HG03571 (cell line): ENCODE data around the gene TMEM255B.
"Not testable (repeated sequence)": the region's sequence is repeated elsewhere in the genome, so short reads cannot be mapped to it uniquely, and the experiment has no call there.

Experiments used
- ATAC-seq: cut with Tn5 transposase; IDR thresholded peaks from one replicate; pipeline ENCODE4 v1.9.1; 2021; ENCODE audit not compliant: unreplicated experiment

TMEM255B gene

DNA sequence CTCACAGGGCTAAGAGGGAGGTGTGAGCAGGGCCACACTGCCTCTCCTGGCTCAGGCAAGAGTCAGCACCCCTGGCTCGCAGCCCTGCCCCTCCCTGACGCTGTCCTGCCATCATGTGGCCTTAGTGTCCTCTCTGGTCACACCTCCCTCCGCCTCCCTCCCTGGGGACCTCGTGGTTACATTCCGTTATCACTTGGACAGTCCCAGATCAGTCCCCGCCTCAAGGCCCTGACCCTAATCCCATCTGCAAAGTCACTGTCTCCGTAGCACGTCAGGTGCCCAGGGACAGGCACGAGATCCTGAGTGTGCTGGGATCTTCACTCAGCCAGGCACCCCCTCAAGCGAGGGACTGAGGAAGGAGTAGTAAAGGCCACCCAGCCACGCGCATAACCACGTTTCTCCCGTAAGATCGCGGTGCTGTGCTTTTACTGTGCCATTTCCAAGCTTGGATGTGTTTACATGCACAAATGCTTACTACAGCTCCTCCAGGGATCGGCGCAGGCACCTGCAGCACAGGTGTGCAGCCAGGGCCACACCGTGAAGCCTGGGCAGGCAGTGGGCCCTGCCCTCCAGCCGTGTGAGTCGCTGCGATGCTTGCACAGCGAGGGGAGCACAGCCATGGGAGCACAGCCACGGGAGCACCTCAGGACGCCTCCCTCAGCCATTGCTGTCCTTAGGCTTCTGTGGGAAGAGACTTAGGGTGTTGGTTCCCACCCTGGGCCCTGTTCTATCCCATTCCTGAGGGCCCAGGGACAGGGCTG is 10.7 kb upstream of the TMEM255B start:
- ATAC-seq: no peak

DNA sequence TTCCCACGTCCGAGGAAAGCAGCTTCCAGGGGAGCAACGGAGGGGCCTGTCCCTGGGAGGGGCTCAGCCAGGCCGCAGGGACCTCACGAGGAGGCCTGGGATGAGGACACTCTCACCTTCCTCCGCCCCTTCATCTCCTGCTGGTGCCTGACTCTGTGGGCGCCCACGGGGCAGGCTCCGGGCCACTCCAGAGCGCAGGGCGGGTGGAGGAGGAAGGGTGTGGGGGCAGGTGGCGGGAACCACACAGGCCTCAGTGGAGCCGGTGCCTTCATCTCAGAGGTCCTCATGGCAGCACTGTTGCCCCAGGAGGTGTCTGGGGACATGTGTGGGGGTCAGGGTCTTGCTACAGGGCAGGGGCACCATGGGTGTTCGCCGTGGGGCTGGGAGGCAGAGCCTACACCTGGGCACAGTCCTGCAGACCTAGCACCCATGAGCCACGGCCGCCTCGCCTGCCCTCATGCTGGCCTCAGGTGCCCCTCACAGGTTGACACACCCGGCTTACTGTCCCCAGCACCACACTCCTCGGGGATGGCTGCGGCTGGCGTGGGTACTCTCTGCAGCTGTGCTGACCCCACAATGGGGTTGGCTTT is 10.1 kb upstream of the TMEM255B start:
- ATAC-seq: no peak

DNA sequence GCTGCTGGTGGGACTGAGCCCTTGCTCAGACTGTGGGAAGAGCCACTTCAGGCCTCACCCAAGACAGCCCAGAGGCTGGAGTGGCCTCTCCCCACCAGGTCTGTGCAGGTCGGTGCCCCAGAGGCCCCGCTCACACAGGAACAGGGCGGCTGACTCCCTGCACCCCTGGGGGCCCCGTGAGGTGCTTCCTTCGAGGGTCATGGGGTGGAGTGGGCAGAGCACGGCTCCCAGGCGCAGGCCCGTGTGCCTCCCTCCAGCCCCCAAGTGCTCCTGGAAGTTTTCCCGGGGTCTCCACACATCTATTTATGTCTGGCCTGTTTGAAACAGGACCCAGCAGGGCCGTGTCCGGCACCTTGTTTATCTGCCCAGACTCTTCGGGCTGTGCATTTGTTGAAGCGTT is 9.5 kb upstream of the TMEM255B start:
- ATAC-seq: no peak

DNA sequence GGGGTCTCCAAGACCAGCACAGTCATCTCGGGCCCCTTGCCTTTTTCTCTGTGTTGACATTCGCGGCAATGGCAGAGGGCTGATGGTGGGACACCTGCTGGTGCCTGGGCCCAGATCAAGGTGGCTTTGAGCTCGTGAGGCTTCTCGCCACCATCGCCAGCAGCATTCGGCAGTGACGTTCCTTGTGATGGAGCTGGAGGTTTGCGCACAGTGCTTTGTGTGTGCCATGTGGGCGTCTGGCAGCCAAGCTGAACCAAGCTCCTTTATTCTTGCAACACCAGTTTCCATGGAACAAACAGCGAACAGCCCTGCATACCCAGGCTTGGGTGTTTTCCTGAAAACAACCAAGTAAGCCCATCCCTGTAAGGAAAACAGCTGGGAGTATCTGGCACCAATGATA is 9.1 kb upstream of the TMEM255B start:
- no peak for ATAC-seq

DNA sequence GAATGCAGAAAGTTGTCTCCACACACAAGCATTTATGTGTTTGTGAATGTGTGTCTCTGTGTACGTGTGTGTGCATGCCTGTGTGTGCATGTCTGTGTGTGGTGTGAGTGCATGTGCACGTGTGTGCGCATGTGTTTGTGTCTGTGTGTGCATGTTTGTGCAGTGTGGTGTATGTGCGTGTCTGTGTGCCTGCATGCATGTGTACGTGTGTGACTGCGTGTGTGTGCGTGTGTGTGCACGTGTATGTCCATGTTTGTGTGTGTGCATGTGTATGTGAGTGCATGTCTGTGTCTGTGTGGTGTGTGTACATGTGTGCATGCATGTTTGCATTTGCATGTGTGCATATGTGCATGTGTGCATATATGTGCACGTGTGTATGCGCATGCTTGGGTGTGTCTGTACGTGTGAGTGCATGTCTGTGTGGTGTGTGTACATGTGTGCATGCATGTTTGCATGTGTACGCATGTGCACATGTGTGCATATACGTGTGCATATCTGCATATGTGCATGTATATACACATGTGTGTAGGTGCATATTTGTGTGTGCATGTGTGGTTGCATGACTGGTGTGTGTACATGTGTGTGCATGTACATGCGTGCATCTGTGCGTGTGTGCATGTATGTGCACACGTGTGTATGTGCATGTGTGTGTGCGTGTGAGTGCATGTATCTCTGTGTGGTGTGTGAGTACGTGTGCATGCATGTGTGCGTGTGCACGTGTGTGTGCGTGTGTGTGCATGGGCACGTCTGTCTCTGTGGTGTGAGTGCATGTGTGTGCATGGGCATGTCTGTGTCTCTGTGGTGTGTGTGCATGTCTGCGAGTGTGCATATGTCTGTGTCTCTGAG is 8.2 kb upstream of the TMEM255B start:
- ATAC-seq: no peak

DNA sequence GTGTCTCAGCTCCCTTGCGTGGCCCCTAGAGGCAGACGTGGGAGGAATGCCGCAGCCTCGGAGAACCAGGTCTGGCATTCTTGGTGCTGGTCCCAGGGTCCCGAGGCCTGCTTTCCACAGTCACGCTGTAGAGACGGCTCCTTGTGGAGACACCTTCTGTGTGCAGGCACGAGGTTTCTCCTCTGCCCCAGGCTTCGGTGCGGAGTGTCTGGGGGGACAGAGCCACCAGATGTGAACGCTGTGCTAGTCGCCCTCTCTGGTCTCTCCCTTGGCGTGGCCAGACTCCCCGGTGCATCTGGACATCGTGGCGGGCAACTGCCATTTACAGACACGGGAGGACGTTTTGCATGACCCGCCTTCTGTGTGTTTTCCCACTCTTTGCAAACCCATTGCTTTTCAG is 7.5 kb upstream of the TMEM255B start:
- no peak for ATAC-seq

DNA sequence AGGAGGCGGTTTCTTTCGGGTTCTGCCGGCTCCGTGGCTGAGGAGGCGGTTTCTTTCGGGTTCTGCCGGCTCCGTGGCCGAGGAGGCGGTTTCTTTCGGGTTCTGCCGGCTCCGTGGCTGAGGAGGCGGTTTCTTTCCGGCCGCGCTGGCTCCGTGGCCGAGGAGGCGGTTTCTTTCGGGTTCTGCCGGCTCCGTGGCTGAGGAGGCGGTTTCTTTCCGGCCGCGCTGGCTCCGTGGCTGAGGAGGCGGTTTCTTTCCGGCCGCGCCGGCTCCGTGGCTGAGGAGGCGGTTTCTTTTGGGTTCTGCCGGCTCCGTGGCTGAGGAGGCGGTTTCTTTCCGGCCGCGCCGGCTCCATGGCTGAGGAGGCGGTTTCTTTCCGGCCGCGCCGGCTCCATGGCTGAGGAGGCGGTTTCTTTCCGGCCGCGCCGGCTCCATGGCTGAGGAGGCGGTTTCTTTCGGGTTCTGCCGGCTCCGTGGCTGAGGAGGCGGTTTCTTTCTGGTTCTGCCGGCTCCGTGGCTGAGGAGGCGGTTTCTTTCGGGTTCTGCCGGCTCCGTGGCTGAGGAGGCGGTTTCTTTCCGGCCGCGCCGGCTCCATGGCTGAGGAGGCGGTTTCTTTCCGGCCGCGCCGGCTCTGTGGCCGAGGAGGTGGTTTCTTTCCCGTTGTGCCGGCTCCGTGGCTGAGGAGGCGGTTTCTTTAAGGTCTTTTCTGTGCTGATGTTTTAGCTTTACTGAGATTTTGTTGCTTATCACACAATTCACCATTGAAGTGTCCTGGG is 6.6 kb upstream of the TMEM255B start:
- ATAC-seq: not testable (repeated sequence)

DNA sequence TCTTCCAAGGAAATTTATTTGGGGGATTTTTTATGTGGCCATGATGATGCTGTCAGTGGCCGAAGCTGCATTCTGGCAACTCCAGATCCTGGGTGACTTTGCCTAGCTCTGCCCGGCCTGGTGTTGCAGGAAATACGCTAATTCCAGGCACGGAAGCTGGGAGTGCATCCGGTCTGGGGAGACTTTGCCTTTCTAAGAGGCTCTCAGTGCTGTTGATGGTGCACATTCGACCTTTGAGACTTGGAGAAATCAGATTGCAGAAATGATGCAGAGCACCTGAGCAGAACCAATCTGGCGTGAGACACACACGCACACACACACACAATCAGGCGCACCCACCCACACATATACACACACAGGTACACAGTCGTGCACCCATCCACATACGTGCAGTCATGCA is 5.9 kb upstream of the TMEM255B start:
- no peak for ATAC-seq

DNA sequence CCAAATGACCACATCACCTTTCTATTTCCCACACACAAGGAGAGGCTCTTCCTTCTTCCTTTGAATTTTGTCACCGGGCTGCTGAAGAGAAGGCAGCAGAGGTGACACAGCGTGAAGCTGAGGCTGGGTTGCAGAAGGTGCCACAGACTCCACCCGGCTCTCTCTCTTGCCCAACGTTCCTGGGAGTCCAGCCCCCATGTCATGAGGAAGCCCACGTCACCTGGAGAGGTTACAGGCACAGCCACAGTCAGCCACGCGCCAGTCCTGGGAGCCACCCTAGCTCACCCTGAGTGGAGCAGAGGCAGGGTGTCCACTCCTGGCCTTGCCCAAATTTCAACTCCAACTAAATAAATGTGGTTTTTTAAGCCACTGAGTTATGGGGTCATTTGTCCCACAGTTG is 4.8 kb upstream of the TMEM255B start:
- no peak for ATAC-seq

DNA sequence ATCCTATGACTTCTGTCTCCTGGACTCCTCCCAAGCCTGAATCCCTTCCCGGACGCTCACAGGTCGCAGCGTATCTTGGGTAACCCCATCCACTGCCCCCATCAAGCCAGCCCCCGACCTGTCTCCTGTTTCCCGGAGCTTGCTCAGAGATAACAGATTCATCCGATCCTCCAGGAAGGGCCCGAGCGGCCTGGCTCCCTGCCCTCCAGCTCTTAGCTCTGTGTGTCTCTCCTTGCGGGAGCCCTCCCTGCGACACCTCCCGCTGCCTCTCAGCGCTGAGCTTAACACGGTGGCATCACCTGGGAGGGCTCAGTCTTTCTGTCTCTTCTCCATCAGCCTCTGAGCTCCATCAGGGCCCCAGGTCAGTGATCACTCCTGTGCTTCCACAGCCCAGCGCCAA is 4.3 kb upstream of the TMEM255B start:
- no peak for ATAC-seq

DNA sequence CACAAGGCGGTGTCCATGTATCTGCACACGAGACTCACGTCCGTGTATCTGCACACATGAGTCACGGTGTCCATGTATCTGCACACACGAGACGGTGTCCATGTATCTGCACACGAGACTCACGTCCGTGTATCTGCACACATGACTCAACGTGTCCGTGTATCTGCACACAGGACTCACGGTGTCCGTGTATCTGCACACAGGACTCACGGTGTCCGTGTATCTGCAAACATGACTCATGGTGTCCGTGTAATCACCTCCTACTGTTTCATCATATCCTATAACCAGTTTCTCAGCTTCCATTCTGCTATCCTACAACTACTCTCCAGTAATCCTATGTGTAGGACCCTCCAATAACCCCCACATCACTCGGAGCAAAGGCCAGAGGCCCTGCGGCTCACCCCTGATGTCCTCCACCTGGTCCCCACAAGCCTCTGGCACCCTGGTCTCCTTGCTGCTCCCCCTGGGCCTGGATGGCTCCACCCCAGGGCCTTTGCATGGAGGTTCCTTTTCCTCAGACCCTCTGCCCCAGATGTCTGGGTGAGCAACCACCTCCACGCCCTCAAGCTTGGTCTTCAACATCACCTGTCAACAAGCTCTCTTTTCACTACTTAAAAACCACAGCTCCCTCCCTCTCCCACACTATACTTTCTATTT is 2.5 kb upstream of the TMEM255B start:
- ATAC-seq: no peak

DNA sequence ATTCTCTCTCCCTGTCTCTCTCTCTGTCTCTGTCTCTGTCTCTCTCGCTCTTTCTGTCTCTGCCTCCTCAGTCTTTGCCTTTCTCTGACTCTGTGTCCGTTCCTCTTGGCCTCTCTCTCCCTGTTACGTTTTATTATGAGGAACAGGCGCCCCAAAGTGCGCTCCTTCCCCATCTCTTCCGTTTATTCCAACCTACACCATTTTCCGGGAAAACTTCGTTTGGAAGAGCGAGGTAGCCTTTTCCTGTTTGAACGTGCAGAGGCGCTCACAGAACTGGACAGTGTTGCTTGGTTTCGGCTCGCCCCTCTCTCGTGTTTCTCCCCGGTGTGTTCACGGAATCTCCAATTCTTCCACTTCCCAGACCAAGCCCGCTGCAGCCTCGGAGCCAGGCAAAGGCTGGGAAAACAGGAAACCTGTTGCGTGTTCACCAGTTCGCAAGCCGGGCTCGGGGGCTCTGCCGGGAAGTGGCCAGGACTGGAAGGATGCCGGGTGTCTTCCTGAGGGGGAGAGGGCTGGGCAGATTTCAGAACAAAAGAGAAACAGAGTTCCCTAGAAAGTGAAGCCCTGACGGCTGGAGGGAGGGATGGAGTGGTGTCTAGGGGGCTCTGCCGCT is 605 bp downstream of the TMEM255B start:
- no peak for ATAC-seq

DNA sequence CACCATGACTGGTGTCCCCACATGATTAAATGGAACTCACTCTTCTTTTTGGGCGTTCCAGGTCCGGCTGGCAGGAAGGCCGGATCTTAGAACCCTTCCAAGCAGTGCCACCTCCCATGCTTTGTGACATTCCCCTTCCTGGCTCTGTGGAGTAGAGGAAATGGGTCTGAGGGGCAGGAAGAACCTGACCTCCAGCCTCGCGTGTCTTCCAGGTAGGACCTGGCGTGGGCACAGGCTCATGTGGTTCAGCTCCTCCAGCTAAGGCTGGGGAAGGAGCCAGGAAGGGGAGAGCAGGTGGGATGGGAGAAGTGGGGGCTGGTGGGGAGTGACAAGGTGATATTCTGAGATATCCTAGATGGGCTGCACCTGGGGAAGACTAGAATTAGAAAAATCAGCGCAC is 2.1 kb downstream of the TMEM255B start:
- ATAC-seq: no peak

DNA sequence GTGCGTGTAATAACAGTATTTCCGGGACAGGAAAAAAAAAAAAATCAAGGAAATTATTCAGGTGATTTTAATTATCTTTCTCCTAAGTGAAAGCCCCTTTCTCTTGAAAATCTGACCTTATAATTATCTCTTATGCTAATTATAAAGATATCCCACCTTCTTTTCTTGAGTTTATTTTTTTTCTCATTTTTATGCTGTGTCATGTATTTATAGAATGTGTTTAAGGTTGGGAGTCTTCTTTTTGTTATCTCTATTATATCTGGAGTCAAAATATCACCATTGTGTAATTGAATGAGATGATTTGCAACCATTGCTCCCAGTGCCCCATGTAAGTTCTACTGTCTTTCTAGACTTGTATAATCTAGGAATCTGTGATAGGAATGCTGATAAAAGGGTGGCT is 3.0 kb downstream of the TMEM255B start:
- ATAC-seq: no peak

DNA sequence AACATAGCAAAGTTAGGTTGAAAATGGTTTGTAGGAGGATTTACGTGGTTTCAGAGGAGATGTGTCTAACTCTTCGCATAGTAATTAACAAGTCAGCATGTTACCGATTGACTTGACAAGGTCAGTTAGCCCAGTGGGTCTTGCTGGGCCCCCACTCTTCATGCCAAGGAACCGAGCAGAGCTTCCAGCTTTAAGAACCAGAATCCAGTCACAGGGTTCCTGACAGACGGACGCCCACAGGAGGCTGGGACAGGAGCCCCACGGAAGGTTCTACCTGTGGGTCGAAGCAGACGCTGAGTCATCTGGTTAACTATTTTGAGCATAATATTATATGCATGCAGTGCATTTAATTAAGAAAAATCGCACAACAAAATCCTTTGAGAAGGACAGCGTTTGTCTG is 3.5 kb downstream of the TMEM255B start:
- no peak for ATAC-seq

DNA sequence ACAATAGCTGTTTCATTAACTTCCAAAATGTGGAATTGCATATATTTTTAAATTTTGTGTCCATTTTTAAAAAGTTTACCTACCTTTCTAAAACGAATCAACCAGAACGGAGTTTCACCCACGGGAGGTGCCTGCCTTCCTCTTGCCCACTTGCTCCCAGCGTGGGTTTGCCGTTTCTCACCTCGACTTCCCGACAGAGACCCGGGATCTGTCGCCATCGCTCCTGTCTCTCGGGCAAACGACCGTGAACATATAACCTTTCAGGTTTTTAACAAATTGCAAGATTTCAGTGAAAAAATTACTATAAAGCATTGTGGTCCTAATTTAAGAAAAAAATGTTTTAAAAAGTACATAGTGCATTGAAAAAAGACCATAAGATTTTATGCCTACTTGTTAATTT is 4.2 kb downstream of the TMEM255B start:
- ATAC-seq: no peak

DNA sequence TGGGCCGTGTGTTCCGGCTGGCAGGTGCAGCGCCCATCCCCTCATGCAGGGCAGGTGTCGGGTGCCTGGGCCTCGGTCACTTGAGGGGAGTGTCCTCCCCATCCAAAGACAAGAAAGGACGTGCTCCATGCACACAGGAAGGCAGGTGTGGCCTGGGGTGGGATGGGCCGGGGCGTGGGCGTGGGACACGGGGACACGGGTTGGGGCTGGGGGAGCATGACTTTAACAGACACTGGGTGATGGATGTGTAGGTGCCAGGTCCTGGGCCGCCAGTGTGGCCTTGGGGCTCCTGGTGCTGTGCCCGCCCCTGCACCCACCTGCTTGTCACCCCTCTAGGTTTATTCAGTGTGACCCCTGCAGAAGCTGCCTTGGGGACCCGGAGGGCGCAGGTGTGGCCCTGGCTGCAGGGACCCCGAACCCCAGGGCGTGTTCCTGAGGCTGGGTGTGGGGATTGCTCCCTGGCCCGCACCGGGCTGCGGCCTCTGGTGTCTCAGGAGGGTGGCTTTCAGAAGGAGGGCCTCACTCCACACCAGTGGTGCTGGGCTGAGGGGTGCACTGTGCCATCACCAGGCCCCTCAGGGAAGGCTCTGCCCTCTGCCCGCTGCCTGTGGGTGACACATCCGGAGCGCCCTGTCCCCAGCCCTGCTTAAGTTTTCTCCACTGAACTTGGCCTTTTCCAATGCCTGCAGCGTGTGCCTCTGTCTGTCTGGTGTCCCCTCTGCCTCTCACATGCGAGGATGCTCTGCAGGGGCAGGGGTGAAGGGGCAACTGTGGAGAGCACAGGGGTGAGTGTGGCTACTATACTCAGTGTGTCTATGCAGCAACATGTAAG is 5.2 kb downstream of the TMEM255B start:
- ATAC-seq: no peak

DNA sequence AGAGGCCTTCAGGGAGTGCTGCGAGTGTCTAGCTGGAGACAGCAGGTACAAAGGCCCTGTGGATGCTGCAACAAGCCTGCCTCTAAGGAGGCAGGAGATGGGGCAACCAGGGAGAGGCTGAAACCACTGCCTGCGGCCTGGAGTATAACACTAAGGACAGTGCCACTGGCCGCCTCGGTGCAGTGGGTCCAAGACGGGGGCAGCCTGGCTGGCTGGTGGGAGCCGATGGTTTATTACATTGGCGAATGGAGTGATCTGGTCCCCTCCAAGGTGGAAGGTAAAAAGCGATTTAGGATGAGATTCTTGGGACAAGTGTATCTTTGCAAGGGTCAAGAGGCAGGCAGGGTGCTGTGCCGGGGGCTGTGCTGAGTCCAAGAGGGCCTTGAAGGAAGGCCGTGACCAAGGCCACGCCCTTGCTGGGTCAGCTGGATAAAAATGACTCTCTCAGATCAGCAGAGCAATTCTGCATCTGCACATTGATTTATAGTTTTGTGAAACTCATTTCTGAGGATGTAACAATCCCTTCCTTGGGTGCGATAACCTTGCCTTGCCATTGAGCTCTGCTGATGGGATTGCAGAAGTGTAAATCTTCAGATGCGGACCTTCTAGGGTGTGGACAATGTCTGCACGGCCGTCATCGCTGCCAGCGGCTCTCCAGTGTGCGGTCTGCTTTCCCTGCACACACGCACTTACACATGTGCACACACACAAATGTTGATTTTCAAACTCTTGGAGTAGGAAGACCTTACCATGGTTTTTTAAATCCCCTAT is 6.0 kb downstream of the TMEM255B start:
- ATAC-seq: no peak

DNA sequence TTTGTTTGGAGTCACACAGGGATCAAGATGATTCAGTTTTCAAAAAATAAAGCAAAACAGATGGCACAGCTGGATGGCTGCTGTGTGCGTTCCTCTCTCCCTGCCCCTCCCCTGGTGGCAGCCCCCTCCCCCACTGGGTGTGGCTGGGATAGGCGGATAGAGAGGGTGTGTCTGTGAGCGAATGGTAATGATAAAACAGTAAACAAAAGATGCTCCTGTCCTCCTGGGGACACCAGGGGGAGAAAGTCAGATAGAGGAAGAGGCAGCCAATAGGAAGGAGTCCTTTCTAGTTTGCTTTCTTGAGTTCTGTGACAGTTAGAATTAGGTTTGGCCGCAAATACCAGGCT is 6.5 kb downstream of the TMEM255B start:
- ATAC-seq: no peak
